Activated T-cell treated with anti-CD3 and anti-CD28 coated beads, Interleukin-2, amount 50 U/mL, for 24 hours (primary cell): ENCODE measurements around the gene TBC1D22A.
A peak's percentile ranks its signal among the peaks of the same experiment; 100 is the strongest.

Experiments
- DNase-seq: peaks from one replicate; pipeline ENCODE4 v3.0.0-alpha.2; 2020
- H3K27ac Mint-ChIP-seq: 2 replicates; pipeline ENCODE4 v1.8.0; 2020; ENCODE audit warnings: mild to moderate bottlenecking, mixed read lengths
- H3K27me3 Mint-ChIP-seq: 2 replicates; pipeline ENCODE4 v1.8.0; 2020; ENCODE audit warnings: mixed read lengths
- H3K36me3 Mint-ChIP-seq: 2 replicates; pipeline ENCODE4 v1.8.0; 2020; ENCODE audit warnings: low read depth, mixed read lengths
- H3K4me1 Mint-ChIP-seq: 2 replicates; pipeline ENCODE4 v1.8.0; 2020; ENCODE audit warnings: low read depth, mixed read lengths
- H3K4me3 Mint-ChIP-seq: 2 replicates; pipeline ENCODE4 v1.8.0; 2020; ENCODE audit warnings: mild to moderate bottlenecking, moderate library complexity, mixed read lengths
- H3K9me3 Mint-ChIP-seq: 2 replicates; pipeline ENCODE4 v1.8.0; 2020; ENCODE audit warnings: mixed read lengths

The TBC1D22A gene

DNA sequence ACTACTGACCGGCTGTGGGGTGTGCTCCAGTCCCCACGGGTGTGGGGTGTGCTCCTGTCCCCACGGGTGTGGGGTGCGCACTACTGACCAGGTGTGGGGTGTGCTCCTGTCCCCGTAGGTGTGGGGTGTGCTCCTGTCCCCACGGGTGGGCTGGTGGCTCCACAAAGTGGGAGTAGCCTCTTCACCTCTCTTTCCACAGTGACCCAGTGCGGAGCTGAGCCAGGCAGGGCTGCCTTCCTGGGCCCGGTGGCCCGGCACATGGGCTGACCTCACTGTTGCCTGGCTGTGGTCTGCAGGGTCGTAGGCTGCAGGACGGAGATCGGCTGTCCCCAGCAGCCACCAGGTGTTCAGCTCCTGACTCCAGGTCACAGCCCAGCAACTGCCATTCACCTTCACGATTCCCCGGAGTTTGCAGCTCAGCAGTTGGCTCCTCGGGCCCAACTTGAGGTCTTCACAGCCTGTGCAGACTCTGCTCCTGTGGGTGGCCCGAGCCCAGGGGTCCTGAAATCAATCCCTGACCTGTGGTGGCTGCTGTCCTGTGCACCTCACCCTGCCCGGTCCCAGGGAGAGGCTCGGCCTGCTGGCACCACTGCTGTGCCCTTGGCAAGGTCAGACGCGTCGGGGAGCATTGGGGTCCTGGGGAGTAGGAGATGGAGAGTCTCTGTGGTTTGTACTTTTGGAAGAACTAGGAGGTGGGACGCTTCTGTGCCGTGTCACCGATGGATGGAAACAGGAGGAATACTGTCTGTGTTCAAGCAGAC, 414.3 kb downstream of the TBC1D22A start:
- Mint-ChIP-seq H3K4me1 (no peaks in the 10 kb centered on the region), H3K9me3 (peaks cover 19% of the 10 kb centered on the region), H3K27ac (no peak overlapping the region), H3K36me3 (peaks cover 50% of the 10 kb centered on the region), H3K27me3 (no peaks in the 10 kb centered on the region), H3K4me3 (no peak overlapping the region)
- no peak for DNase-seq

GRCh38 chr22:47177334-47177815, 414.9 kb downstream of the TBC1D22A start:
- Mint-ChIP-seq H3K4me3 (no peak overlapping the region), H3K36me3 (peaks cover 47% of the 10 kb centered on the region), H3K27me3 (no peaks in the 10 kb centered on the region), H3K27ac (no peak overlapping the region), H3K4me1 (no peaks in the 10 kb centered on the region), H3K9me3 (peaks cover 22% of the 10 kb centered on the region)
- no peak for DNase-seq

DNA sequence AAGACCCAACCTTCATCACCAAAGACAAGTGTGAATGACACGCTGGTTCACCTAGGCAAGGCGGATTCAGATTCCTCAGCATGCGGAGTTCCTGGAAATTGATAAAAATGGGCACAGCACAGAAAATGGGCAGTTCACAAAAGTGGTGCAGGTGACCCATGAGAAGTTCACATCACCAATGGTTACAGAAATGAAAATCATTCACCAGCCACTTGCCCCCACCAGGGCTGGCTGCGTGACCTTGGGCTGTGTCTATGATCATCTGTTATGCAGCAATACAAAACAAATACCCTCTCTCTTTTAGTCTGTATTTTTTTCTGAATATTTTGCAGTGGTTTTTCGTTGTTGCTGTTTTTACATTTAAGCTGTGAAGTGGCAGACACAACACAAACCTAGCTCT, 415.9 kb downstream of the TBC1D22A start:
- H3K36me3 Mint-ChIP-seq: peaks cover 44% of the 10 kb centered on the region
- H3K4me1 Mint-ChIP-seq: no peaks in the 10 kb centered on the region
- no peak for DNase-seq
- peaks cover 26% of the 10 kb centered on the region for H3K9me3 Mint-ChIP-seq
- H3K27me3 Mint-ChIP-seq: no peaks in the 10 kb centered on the region
- no peak overlapping the region for H3K27ac Mint-ChIP-seq
- no peak overlapping the region for H3K4me3 Mint-ChIP-seq

- no peak overlapping the region for H3K27ac Mint-ChIP-seq
- no peak overlapping the region for H3K4me3 Mint-ChIP-seq
- peaks cover 25% of the 10 kb centered on the region for H3K36me3 Mint-ChIP-seq
- peaks cover 41% of the 10 kb centered on the region for H3K9me3 Mint-ChIP-seq
- no peak for DNase-seq
- no peaks in the 10 kb centered on the region for H3K27me3 Mint-ChIP-seq
- no peaks in the 10 kb centered on the region for H3K4me1 Mint-ChIP-seq
Observed at GRCh38 chr22:47180796-47181195, 418.3 kb downstream of the TBC1D22A start.

- no peaks in the 10 kb centered on the region for H3K4me1 Mint-ChIP-seq
- H3K4me3 Mint-ChIP-seq: no peak overlapping the region
- no peak for DNase-seq
- H3K27ac Mint-ChIP-seq: no peak overlapping the region
- no peaks in the 10 kb centered on the region for H3K36me3 Mint-ChIP-seq
- H3K27me3 Mint-ChIP-seq: no peaks in the 10 kb centered on the region
- H3K9me3 Mint-ChIP-seq: peaks cover 30% of the 10 kb centered on the region
Observed at GRCh38 chr22:47187176-47187957, 424.9 kb downstream of the TBC1D22A start.

DNA sequence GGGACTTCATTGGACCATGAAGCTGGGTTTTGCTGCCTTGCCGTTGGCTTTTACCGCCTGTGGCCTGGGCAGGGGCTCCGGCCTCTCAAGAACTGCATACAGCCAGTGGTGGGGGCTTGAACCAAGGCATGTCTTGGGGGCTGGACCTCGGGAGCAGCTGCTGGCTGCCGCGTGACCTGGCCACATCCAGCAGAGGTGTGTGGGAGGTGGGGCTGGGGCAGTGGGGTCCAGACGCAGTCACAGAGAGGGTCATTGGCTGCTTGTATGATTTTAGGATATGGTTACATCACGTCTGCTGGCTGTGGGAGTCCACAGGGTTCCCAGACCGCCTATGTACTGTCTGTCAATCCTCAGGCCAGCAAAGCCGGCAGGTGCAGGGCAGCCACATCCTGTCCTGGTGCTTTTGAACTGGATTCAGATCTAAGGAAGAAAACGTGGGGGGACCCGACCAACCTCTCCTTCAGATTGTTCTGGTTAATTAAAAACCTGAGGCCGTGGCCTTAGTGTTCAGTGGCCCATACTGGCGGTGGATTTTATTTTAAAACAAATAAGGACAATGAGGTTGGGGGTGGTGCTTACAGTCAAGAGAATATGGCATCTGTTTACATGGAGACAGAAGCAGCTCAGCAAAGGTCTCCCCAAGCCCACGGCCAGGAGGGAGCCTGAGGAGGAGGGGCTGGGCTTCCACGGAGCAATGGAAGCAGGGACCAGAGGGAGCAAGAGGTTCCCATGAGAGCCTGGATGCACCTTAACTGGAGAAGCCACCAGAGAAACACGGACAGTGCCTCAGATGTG, 426.0 kb downstream of the TBC1D22A start:
- no peak for DNase-seq

DNA sequence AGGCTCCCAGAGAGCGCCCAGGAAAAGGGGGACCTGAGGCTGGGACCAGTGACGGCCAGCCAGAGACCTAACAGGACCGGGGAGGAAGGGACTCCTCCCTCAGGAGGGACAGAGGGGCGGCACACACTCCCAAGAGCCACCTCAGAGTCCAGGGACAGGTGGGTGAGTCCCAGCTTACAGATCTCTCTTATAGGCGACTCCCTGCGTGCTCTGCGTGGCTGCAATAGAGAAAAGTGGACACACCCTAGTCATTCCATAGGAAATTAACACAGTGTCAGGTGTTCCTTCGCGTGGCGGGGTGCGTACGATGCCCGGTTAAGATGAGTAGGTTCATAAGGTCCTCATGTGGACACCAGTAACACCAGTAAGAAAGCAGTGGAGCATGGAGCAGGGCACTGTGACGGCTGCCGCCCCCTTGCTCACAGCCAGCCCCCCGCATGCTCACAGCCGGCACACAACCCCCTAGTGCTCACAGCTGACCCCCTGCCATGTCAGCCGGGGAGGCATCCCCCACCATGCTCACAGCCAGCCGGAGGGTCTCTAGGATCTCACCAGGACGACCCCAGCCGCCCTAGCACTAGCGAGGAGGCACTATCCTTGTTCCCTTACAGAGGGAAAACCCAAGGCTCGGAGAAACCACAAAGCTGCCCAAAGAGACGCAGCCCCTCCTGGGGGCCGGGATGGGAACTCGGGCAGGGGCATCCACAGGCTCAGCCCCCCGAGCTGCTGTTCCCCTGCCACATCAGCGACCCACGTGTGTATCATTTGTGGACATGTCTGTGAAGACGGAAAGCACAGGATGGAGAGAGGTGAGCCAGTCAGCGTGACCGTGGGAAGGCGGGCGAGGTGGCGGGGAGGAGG, 426.8 kb downstream of the TBC1D22A start:
- Mint-ChIP-seq H3K9me3 (peaks cover 20% of the 10 kb centered on the region), H3K4me1 (no peaks in the 10 kb centered on the region), H3K4me3 (no peak overlapping the region), H3K36me3 (no peaks in the 10 kb centered on the region), H3K27ac (no peak overlapping the region), H3K27me3 (no peaks in the 10 kb centered on the region)
- DNase-seq: no peak

More for the DNA sequence above, 426.0 kb downstream of the TBC1D22A start:
- Mint-ChIP-seq H3K27me3 (no peaks in the 10 kb centered on the region), H3K4me1 (no peaks in the 10 kb centered on the region), H3K4me3 (no peak overlapping the region), H3K9me3 (peaks cover 24% of the 10 kb centered on the region), H3K27ac (no peak overlapping the region), H3K36me3 (no peaks in the 10 kb centered on the region)

GRCh38 chr22:47190276-47190956, 428.0 kb downstream of the TBC1D22A start:
- no peak overlapping the region for H3K4me3 Mint-ChIP-seq
- H3K9me3 Mint-ChIP-seq: peaks cover 9% of the 10 kb centered on the region
- H3K4me1 Mint-ChIP-seq: no peaks in the 10 kb centered on the region
- H3K36me3 Mint-ChIP-seq: no peaks in the 10 kb centered on the region
- no peaks in the 10 kb centered on the region for H3K27me3 Mint-ChIP-seq
- H3K27ac Mint-ChIP-seq: no peak overlapping the region
- DNase-seq: peak; percentile 9

DNA sequence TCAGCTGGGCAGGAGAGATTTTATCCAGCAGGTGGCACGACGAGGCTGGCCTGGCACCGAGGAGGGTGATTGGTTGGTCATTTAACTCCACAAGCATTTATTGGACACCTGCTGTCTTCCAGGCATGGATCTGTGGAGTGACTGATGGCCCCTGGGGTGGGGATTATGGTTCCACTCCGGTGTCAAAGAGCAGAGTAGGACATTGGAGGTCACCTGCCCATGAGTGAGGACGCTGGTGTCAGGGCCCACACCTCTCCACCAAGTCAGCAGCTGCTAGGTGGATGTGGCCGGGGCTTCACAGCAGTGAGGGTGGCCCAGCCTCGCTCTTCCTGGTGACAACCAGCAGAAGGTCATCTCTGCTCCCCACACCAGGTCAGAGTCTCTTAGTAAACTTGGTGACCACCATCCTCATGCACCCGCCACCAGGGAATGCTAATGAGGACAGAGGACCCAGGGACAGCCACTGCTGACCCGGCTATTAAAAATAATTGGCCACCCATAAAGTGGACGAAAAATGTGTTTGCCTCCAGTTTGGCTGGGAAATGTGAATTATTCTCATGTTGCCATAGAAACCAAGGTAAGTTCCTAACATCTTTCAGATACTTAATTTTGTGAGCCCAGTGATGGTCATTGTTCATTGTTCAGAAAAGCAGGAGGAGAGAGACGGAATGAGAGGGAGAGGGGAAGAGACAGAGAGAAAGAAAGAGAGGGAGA, 428.7 kb downstream of the TBC1D22A start:
- Mint-ChIP-seq H3K27ac (no peak overlapping the region), H3K27me3 (no peaks in the 10 kb centered on the region), H3K4me1 (no peaks in the 10 kb centered on the region), H3K9me3 (peaks cover 3% of the 10 kb centered on the region), H3K4me3 (no peak overlapping the region), H3K36me3 (no peaks in the 10 kb centered on the region)
- peak; percentile 14 for DNase-seq

DNA sequence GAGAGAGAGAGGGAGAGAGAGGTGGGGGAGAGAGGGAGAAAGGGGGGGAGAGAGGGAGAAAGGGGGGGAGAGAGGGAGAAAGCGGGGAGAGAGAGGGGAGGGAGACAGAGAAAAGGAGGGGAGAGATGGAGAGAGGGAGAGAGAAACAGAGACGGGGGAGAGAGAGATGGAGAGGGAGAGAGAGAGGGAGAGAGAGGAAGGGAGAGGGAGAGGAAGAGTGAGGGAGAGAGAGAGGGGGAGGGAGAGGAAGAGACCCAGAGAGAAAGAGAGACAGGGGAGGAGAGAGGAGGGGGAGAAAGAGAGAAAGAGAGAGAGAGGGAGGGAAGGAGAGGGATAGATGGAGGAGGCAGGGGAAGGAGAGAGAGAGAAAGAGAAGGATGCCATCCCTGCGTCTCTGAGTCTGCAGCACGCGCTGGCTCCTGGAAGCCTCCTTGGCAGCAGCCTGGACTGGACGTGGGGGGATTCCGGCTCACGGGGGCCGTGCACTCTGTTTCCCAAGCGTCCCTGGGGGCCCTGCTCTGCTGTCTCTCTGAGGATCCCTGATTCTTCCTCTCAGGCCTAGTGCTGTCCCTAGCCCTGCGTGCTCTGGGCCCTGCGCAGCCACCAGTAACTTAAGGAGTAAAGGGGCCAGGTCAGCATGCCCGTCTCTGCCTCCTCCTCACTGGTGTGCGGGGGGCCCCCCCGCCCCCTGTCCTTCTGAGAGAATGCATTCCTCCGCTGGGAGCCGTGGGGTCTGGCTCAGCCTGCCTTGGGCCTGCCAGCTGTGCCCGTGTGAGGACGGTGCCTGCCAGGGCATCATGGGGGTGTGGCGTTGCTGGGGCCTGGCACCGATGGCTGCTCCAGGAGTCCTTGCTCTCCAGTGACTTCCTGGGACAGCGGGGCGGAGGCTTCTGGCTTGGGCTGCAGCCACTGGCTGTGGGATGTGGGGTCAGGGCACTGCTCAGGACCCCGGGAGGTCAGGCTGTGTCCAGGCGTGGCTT, 429.5 kb downstream of the TBC1D22A start:
- DNase-seq: peak; percentile 15
- Mint-ChIP-seq H3K4me3 (no peak overlapping the region), H3K36me3 (no peaks in the 10 kb centered on the region), H3K27ac (no peak overlapping the region), H3K27me3 (no peaks in the 10 kb centered on the region), H3K4me1 (no peaks in the 10 kb centered on the region), H3K9me3 (no peaks in the 10 kb centered on the region)

DNA sequence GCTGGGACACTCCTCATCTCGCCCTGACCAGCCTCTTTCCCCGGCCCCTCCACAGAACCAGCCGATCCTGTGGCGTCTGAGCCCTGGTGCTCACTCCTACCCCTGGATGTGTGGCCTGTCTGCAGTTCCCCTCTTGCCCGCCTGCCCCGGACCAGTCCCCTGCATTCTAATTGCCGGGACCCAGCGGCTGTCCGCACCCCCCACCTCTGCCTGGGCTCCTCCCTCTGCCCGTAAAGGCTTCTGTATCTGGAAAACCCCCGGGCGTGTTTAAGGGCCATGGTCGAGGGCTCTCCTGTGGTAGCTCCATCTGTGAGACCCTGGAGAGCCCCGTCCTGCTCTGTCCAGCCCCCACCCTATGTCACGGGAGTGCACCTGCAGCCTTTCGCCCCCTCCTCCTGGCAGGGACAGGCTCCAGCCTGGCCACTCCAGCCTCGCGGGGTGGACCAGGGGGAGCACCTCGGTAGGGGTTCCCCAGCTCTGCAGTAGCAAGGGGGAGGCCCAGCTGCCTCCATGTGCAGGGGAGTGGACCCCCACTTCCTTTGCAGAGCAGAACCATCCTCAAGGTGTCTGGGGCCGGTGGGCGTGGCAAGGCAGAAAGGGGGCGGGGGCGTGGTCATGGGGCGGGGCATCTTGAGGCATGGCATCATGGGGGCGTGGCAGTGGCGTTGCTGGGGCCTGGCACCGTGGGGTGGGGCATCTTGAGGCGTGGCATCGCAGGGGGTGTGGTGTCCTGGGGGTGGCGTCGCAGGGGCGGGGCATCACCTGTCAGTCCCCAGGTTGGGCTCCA, 430.4 kb downstream of the TBC1D22A start:
- no peaks in the 10 kb centered on the region for H3K27me3 Mint-ChIP-seq
- peak; percentile 25 for DNase-seq
- no peak overlapping the region for H3K27ac Mint-ChIP-seq

More for the DNA sequence above, 430.4 kb downstream of the TBC1D22A start:
- Mint-ChIP-seq H3K36me3 (no peaks in the 10 kb centered on the region), H3K4me1 (no peaks in the 10 kb centered on the region), H3K4me3 (no peak overlapping the region), H3K9me3 (no peaks in the 10 kb centered on the region)
